GM19463 (cell line): ENCODE results near the gene CARMIL3.
"Not testable (repeated sequence)": the region's sequence is repeated elsewhere in the genome, so short reads cannot be mapped to it uniquely, and the experiment has no call there.

Experiments
- ATAC-seq: cut with Tn5 transposase; IDR thresholded peaks from one replicate; pipeline ENCODE4 v1.9.1; 2021; ENCODE audit warnings: mild to moderate bottlenecking, moderate library complexity; ENCODE audit not compliant: unreplicated experiment

The CARMIL3 gene

DNA sequence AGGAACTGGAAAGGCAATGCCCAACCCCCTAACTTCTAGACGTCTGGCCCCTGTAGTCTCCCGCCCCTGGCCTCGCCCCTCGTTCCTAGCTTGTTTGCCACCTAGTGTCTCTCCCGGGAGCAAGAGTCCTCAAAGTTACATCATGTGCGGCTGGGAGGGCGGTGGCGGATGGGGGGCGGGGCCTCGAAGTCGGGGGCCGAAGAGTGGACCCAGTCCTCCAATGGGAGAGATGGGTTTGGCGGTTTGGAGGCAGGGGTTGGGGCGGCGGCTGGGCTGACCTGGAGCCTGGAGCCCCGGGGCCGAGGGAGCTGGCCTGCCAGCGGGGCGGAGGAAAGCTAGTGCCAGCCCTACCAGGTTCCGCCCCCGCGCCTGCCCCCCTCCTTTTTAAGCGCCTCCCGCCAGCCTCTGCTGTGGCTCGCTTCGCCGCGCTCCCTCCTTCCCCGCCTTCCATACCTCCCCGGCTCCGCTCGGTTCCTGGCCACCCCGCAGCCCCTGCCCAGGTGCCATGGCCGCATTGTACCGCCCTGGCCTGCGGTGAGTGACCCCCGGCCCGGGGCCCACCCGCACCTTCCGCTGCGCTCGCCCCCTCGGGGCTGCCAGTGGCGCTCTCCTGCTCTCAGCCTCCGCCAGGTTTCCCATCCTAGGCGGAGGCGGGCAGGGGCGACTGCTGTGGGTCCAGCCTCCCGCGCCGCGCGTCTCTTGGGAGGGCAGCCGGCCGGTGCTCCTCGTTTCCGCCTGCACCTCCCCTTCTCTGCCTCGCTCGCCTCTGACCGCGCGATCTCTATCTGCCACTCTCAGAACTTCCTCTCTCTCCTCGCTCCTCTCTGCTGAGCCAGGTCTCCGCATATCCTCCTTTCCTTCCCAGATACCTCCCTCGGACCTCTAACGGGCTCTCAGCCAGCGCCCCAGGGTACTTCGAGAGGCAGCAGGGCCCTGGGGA is 42.4 kb downstream of the CARMIL3 start, which contains the start of gene PCK2:
Gene PCK2 (plus strand): TSS at position 411 of the 940 bp plus-strand sequence. CDS start 95 bp downstream, at position 506.
- ATAC-seq = peak; percentile 57

DNA sequence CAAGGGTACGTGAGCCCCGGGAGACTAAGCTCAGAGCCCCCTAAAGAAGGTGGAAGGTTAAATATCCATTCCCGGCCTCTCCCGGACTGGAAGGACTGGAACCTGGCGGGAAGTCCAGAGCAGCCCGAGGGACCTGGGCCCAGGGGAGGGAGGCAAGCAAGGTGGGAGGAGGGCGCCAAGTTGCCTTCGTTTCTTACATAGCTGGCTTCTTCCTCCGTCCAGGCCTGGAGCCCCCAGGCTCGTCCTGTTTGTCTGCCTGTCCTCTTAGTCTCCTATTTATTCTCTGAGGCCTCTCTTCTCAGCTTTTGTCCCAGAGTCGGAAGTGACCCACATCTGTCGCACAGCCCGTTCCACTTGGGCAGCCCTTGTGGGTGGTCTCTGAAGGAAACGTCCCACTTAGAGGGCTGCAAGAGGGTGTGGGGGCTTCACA is 43.0 kb downstream of the CARMIL3 start:
- no peak for ATAC-seq

GRCh38 chr14:24095271-24096068 is 43.7 kb downstream of the CARMIL3 start:
- peak; percentile 64 for ATAC-seq

- no peak for ATAC-seq
Measured at GRCh38 chr14:24096545-24097181, 44.9 kb downstream of the CARMIL3 start.

- no peak for ATAC-seq
Measured at GRCh38 chr14:24098229-24098926, 46.6 kb downstream of the CARMIL3 start.

GRCh38 chr14:24098927-24099813 is 47.4 kb downstream of the CARMIL3 start:
- no peak for ATAC-seq

GRCh38 chr14:24100197-24100981 is 48.6 kb downstream of the CARMIL3 start:
- no peak for ATAC-seq

DNA sequence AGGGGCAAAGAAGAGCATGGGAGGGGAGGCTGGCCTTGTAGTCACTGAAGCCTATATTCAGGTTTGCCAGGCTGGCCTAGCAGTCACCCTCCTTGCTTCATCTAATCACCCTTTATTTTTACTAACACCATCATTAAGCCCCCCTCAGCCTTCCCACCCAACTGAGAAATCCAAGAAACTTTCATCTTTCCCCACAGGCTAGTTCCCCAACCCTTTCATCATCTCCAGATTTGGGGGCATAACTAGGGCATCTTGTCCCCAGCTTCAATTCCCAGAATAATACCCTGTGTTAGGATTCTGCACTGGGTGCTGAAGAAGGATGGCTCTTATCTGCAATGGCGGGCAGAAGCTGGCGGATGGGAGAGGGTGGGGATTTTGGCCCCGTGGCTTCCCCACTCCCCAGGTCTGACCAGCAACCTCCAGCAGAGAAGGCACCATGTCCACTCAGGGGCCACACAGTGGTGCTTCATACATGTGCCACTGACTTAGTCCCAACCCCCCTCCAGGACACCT is 49.2 kb downstream of the CARMIL3 start:
- no peak for ATAC-seq

GRCh38 chr14:24102357-24103048 is 50.7 kb downstream of the CARMIL3 start:
- ATAC-seq = no peak

- no peak for ATAC-seq
Measured at GRCh38 chr14:24103451-24103850, 51.6 kb downstream of the CARMIL3 start.

- ATAC-seq = not testable (repeated sequence)
Measured at GRCh38 chr14:24105609-24106239, 53.9 kb downstream of the CARMIL3 start.

GRCh38 chr14:24106672-24107271 is 55.0 kb downstream of the CARMIL3 start:
- ATAC-seq = no peak

- ATAC-seq = peak; percentile 31
Measured at GRCh38 chr14:24108336-24108874, 56.6 kb downstream of the CARMIL3 start.

DNA sequence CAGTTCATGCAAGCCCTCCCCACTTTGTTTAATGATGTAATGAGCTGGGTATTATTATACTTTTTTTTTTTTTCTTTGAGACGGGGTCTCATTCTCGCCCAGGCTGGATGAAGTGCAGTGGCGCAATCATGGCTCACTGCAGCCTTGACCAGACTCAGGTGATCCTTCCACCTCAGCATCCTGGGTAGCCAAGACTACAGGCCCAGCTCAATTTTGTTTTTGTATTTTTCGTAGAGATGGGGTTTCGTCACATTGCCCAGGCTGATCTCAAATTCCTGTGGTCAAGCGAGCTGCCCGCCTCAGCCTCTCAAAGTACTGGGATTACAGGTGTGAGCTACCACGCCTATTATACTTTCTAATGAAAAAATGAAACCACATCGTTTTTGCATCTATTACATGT is 58.3 kb downstream of the CARMIL3 start:
- ATAC-seq = no peak

DNA sequence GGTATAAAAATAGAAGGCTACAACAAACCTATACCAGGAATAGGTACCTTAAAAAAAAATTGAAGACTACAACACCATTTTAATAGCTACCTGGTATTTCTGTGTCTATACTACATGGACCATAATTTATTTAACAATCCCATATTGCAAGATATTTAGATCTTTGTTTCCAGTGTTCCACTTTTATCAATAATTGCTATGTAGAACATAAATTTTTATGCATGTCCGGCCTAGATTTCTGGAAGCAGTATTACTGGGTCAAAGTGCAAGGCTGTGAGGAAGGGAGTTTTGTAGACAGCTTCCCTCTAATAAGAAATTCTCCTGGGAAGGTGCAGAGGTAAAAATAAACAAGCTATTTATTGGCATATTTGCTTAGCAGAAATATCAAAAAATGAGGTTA is 58.7 kb downstream of the CARMIL3 start:
- ATAC-seq = no peak

- no peak for ATAC-seq
Measured at GRCh38 chr14:24113379-24113800, 61.6 kb downstream of the CARMIL3 start.
